WERI-Rb-1 (cell line): ENCODE results near the gene FBLN2.
A peak's percentile ranks its signal among the peaks of the same experiment; 100 is the strongest.
"Not testable (repeated sequence)": the region's sequence is repeated elsewhere in the genome, so short reads cannot be mapped to it uniquely, and the experiment has no call there.

Experiments
- DNase-seq: peaks from one replicate; pipeline ENCODE4 v3.0.0-alpha.2; 2020
- H3K27ac ChIP-seq: fragments of 250-450 bp; sonication (Bioruptor Pico); 2 replicates; pipeline ENCODE4 v1.5.1; 2020; ENCODE audit warnings: mild to moderate bottlenecking, moderate library complexity
- H3K27me3 ChIP-seq: fragments of 250-450 bp; sonication (Bioruptor Pico); 2 replicates; pipeline ENCODE4 v1.5.1; 2021; ENCODE audit warnings: mild to moderate bottlenecking, low read depth, moderate library complexity; ENCODE audit not compliant: insufficient read depth, severe bottlenecking
- H3K36me3 ChIP-seq: fragments of 250-450 bp; sonication (Bioruptor Pico); 2 replicates; pipeline ENCODE4 v1.5.1; 2020; ENCODE audit warnings: mild to moderate bottlenecking, moderate library complexity
- H3K4me3 ChIP-seq: 2 replicates; pipeline ENCODE4 v1.5.1; 2011; ENCODE audit warnings: low read depth, mild to moderate bottlenecking, control low read depth, low read length
- H3K9me3 ChIP-seq: fragments of 250-450 bp; sonication (Bioruptor Pico); 2 replicates; pipeline ENCODE4 v1.5.1; 2021; ENCODE audit warnings: mild to moderate bottlenecking, moderate library complexity; ENCODE audit not compliant: severe bottlenecking
- TF ChIP-seq, protein P1 (sequence below): IDR thresholded peaks from 2 replicates; pipeline ENCODE4 v1.5.1; 2011; ENCODE audit warnings: low read depth, mild to moderate bottlenecking, control low read depth, inconsistent platforms, low read length

Gene FBLN2

DNA sequence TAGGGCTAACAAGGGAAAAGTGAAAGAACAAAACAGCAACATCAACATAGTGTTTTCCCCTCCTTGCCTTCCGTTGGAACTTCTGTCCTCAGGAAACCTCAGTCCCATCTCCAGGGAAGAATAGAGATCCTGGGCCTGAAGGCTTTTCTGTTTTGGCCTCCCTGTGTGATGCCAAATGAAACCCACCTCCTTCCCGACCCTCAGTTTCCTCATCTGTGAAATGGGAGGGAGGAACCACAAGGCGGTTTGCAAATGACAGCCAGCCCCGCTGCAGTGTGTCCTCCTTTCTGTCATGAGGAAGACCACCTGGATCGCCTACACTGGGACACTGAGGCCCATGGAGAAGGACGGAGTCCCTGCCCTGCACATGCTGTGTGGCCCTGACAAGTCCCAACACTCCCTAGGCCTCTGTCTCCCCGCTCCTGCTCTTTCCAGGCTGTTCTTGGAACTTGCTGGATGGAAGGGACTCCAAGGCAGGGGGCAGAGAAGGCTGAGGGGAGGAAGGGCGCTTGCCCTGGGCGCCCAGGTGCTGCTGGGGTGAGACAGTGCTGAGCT, 28.5 kb upstream of the FBLN2 start:
- no peak overlapping the region for H3K4me3 ChIP-seq
- H3K27ac ChIP-seq: no peak overlapping the region
- no peaks in the 10 kb centered on the region for H3K36me3 ChIP-seq
- H3K27me3 ChIP-seq: no peaks in the 10 kb centered on the region
- TF ChIP-seq, protein P1, sequence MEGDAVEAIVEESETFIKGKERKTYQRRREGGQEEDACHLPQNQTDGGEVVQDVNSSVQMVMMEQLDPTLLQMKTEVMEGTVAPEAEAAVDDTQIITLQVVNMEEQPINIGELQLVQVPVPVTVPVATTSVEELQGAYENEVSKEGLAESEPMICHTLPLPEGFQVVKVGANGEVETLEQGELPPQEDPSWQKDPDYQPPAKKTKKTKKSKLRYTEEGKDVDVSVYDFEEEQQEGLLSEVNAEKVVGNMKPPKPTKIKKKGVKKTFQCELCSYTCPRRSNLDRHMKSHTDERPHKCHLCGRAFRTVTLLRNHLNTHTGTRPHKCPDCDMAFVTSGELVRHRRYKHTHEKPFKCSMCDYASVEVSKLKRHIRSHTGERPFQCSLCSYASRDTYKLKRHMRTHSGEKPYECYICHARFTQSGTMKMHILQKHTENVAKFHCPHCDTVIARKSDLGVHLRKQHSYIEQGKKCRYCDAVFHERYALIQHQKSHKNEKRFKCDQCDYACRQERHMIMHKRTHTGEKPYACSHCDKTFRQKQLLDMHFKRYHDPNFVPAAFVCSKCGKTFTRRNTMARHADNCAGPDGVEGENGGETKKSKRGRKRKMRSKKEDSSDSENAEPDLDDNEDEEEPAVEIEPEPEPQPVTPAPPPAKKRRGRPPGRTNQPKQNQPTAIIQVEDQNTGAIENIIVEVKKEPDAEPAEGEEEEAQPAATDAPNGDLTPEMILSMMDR: no peak
- no peaks in the 10 kb centered on the region for H3K9me3 ChIP-seq
- no peak for DNase-seq

DNA sequence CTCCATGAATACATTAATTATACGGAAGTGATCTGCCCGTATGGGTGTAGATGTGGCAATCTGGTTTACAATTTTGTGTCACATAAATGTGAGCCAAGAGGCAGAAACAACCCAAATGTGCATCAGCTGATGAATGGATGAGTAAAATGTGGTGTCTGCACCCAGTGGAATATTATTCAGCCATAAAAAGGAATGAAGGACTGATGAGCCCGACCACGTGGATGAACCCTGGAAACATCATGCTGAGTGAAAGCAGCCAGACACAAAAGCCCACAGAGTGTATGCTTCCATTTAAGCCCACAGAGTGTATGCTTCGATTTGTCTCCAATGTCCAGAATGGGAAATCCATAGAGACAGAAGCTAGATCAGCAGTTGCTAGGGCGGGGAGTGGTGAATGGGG, 27.6 kb upstream of the FBLN2 start:
- H3K36me3 ChIP-seq: no peaks in the 10 kb centered on the region
- no peak overlapping the region for H3K4me3 ChIP-seq
- H3K27ac ChIP-seq: no peak overlapping the region

DNA sequence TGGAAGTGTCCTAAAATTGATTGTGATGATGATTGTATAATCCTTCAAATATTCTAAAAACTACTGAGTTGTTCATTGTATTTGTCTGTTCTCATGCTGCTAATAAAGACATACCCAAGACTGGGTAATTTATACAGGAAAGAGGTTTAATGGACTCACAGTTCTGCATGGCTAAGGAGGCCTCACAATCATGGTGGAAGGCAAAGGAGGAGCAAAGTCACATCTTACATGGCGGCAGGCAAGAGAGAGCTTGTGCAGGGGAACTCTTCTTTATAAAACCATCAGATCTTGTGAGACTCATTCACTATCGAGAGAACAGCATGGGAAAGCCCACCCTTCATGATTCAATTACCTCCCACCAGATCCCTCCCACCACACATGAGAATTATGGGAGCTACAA, 27.2 kb upstream of the FBLN2 start:
- H3K4me3 ChIP-seq, H3K9me3 ChIP-seq, H3K36me3 ChIP-seq, DNase-seq, H3K27ac ChIP-seq, H3K27me3 ChIP-seq: not testable (repeated sequence)

More for the DNA sequence above, 27.6 kb upstream of the FBLN2 start:
- TF ChIP-seq, protein P1: no peak
- Histone ChIP-seq H3K9me3 (no peaks in the 10 kb centered on the region), H3K27me3 (no peaks in the 10 kb centered on the region)
- no peak for DNase-seq

DNA sequence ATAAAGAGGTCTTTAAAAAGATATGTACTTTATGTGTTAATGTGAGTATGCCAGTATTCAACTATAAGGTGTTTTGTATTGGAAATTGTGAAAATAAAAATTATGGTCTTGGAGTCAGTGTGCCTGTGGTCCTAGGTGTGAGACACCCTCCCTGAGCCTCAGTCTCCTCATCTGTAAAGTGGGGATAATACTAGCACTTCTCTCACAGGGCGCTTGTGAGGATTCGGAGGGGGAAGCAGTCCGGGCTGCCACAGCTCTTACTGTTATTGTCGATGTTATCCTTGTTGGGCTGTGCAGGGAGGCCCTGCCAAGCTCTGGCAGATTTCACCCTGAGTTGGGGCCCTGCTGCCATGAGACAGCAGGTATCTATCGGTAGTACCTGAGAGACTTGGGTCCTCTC, 26.7 kb upstream of the FBLN2 start:
- H3K4me3 ChIP-seq: no peak overlapping the region
- TF ChIP-seq, protein P1: no peak
- H3K36me3 ChIP-seq: no peaks in the 10 kb centered on the region
- no peaks in the 10 kb centered on the region for H3K27me3 ChIP-seq
- H3K27ac ChIP-seq: no peak overlapping the region
- DNase-seq: no peak
- H3K9me3 ChIP-seq: no peaks in the 10 kb centered on the region

DNA sequence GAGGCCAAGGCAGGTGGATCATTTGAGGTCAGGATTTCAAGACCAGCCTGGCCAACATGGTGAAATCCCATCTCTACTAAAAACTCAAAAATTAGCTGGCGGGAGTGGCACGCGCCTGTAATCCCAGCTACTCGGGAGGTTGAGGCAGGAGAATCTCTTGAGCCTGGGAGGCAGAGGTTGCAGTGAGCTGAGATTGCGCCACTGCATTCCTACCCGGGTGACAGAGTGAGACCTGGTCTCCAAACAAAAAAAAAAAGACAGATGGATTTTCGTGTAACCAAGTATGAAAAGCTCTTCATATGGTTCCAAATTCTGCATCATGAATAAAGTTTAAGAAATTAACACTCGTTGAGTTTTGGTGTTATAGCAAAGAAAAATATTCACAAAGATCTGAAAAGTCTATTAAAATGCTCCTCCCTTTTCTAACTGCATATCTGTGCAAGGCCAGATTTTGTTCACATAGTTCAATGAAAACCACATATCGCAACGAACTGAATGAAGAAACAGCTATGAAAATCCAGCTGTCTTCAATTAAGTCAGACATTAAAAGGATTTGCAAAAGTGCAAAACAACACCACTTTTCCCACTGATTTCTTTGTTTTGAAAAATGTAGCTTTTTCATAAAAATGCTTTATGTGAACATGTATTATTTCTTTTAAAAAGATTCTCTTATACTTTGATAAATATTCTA, 23.8 kb upstream of the FBLN2 start:
- H3K27ac ChIP-seq: no peak overlapping the region
- TF ChIP-seq, protein P1: no peak
- H3K4me3 ChIP-seq: no peak overlapping the region
- no peaks in the 10 kb centered on the region for H3K36me3 ChIP-seq
- no peaks in the 10 kb centered on the region for H3K27me3 ChIP-seq
- no peaks in the 10 kb centered on the region for H3K9me3 ChIP-seq
- DNase-seq: no peak

DNA sequence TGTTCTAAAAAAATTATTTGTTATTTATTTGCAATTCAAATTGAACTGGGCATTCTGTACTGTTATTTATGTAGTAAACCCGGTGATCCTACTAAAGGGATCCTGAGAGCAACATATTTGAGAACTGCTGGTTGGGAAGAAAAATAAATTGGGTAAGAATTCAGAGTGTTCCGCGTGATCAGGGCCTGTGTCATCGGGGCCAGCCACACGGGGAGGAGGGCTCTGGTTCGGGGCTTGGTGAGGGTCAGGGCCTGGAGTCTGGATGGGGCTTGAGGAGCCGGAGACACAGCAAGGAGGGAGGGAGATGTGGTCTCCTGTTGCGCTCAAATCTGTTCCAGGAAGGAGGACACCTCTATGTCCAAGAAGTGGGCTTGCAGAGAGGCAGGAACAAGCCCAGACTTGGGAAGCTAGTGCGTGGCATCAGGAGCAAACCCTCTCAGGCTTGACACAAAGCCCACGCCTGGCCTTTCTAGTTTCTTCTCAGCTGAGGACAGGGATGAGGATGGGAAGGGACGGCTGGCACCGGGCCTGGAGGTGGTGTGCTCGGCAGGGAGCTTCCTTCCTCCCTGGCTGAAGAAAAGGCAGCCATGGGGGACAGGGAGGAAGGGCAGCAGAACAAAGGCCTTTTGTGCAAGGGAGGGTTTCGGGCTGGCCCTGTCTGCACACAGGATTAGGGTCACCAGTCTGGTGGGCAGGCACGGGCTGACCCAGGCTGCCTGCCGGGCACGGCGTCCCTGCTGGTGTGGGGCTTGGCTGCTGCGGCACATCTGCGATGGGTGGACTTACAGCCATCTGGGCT, 22.9 kb upstream of the FBLN2 start:
- Histone ChIP-seq H3K9me3 (no peaks in the 10 kb centered on the region), H3K4me3 (no peak overlapping the region), H3K27me3 (no peaks in the 10 kb centered on the region), H3K27ac (peak overlapping the region; percentile 64), H3K36me3 (no peaks in the 10 kb centered on the region)
- peak; percentile 45 for DNase-seq
- TF ChIP-seq, protein P1: no peak
